ENCODE measurements around the gene PLIN1.
"Not testable (repeated sequence)": the region's sequence is repeated elsewhere in the genome, so short reads cannot be mapped to it uniquely, and the experiment has no call there.

Gene PLIN1

DNA sequence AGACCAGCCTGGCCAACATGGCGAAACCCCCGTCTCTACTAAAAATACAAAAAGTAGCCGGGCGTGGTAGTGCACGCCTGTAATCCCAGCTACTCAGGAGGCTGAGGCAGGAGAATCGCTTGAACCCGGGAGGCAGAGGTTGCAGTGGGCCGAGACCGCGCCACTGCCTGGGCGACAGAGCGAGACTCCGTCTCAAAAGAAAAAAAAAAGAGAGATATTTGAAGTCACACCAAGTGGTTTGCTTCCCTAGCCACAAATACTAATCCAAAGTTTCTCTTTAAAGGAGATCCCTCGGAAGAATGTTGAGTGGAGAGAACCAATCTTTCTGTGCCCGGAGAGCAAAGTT, 10.7 kb upstream of the PLIN1 start:
- peak overlapping the region; percentile 24 for H3K9ac ChIP-seq (ENCODE audit: low read length)
- H3K27me3 ChIP-seq (ENCODE audit: control insufficient read depth, insufficient read depth, low read length), result peaks cover 24% of the 10 kb centered on the region
- H3K9me3 ChIP-seq (ENCODE audit: control insufficient read depth, low read depth, low read length); H3K27ac ChIP-seq (ENCODE audit: low read length); H3K4me1 ChIP-seq (ENCODE audit: control insufficient read depth, low read depth, low read length); H3K36me3 ChIP-seq (ENCODE audit: control insufficient read depth, low read depth, low read length): not testable (repeated sequence)
- H3K4me3 ChIP-seq (ENCODE audit: low read length), result peak overlapping the region; percentile 81

DNA sequence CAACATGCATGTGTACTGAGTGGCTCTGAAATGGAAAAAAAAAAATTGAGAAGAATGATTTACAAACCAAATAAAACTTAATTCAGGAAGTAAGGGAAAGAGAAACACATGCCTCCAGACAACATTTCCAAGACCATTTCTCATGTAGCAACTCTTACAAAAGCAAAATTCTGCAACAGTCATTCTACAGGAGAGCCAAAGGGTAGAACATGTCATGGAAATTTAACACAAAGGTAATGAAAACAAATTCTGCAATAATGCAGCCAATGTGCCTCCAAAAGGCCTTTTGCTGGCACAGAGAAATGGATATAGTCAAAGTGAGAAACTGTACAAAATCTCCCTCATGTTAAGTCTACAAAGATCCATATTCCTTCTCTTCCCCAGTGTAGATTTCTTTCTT, 7.4 kb upstream of the PLIN1 start:
- Histone ChIP-seq H3K9me3 (ENCODE audit: control insufficient read depth, low read depth, low read length) (no peaks in the 10 kb centered on the region), H3K27me3 (ENCODE audit: control insufficient read depth, insufficient read depth, low read length) (peaks cover 13% of the 10 kb centered on the region), H3K4me3 (ENCODE audit: low read length) (no peak overlapping the region), H3K4me1 (ENCODE audit: control insufficient read depth, low read depth, low read length) (no peaks in the 10 kb centered on the region), H3K36me3 (ENCODE audit: control insufficient read depth, low read depth, low read length) (no peaks in the 10 kb centered on the region), H3K27ac (ENCODE audit: low read length) (no peak overlapping the region), H3K9ac (ENCODE audit: low read length) (no peak overlapping the region)

DNA sequence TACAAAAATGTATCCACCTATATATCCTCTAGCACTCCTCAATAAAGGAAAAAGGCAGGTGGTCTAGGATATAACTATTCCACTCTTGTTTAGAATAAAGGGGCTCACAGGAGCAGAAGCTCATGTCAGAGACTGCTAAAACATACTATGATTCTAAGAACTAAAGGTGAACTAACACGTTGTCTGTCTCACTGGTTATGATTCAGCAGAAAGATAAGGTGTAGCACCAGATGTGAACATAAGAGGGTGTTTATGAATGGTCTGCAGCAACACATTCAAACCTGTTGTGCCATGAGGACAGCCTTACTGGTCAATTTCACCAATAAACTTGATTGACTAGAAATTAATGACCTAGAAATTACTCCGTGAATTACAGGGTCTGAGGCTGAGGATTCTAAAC, 6.8 kb upstream of the PLIN1 start:
- H3K4me1 ChIP-seq (ENCODE audit: control insufficient read depth, low read depth, low read length), result no peaks in the 10 kb centered on the region
- H3K4me3 ChIP-seq (ENCODE audit: low read length), result no peak overlapping the region
- no peaks in the 10 kb centered on the region for H3K9me3 ChIP-seq (ENCODE audit: control insufficient read depth, low read depth, low read length)
- no peak overlapping the region for H3K9ac ChIP-seq (ENCODE audit: low read length)
- H3K36me3 ChIP-seq (ENCODE audit: control insufficient read depth, low read depth, low read length), result no peaks in the 10 kb centered on the region
- H3K27me3 ChIP-seq (ENCODE audit: control insufficient read depth, insufficient read depth, low read length), result peaks cover 13% of the 10 kb centered on the region
- H3K27ac ChIP-seq (ENCODE audit: low read length), result no peak overlapping the region

- no peaks in the 10 kb centered on the region for H3K36me3 ChIP-seq (ENCODE audit: control insufficient read depth, low read depth, low read length)
- H3K4me3 ChIP-seq (ENCODE audit: low read length), result no peak overlapping the region
- H3K27me3 ChIP-seq (ENCODE audit: control insufficient read depth, insufficient read depth, low read length), result no peaks in the 10 kb centered on the region
- H3K4me1 ChIP-seq (ENCODE audit: control insufficient read depth, low read depth, low read length), result no peaks in the 10 kb centered on the region
- H3K9me3 ChIP-seq (ENCODE audit: control insufficient read depth, low read depth, low read length), result no peaks in the 10 kb centered on the region
- H3K27ac ChIP-seq (ENCODE audit: low read length), result no peak overlapping the region
- H3K9ac ChIP-seq (ENCODE audit: low read length), result no peak overlapping the region
Measured at GRCh38 chr15:89681146-89681545, 2.0 kb upstream of the PLIN1 start.

GRCh38 chr15:89680282-89680873, 1.2 kb upstream of the PLIN1 start:
- H3K27ac ChIP-seq (ENCODE audit: low read length), result no peak overlapping the region
- no peaks in the 10 kb centered on the region for H3K36me3 ChIP-seq (ENCODE audit: control insufficient read depth, low read depth, low read length)
- no peaks in the 10 kb centered on the region for H3K27me3 ChIP-seq (ENCODE audit: control insufficient read depth, insufficient read depth, low read length)
- no peaks in the 10 kb centered on the region for H3K4me1 ChIP-seq (ENCODE audit: control insufficient read depth, low read depth, low read length)
- H3K9me3 ChIP-seq (ENCODE audit: control insufficient read depth, low read depth, low read length), result no peaks in the 10 kb centered on the region
- no peak overlapping the region for H3K9ac ChIP-seq (ENCODE audit: low read length)
- no peak overlapping the region for H3K4me3 ChIP-seq (ENCODE audit: low read length)

- no peak overlapping the region for H3K9ac ChIP-seq (ENCODE audit: low read length)
- no peaks in the 10 kb centered on the region for H3K9me3 ChIP-seq (ENCODE audit: control insufficient read depth, low read depth, low read length)
- no peaks in the 10 kb centered on the region for H3K27me3 ChIP-seq (ENCODE audit: control insufficient read depth, insufficient read depth, low read length)
- H3K27ac ChIP-seq (ENCODE audit: low read length), result no peak overlapping the region
- no peaks in the 10 kb centered on the region for H3K36me3 ChIP-seq (ENCODE audit: control insufficient read depth, low read depth, low read length)
- H3K4me1 ChIP-seq (ENCODE audit: control insufficient read depth, low read depth, low read length), result no peaks in the 10 kb centered on the region
- no peak overlapping the region for H3K4me3 ChIP-seq (ENCODE audit: low read length)
Measured at GRCh38 chr15:89677381-89677780, 1.8 kb downstream of the PLIN1 start.

DNA sequence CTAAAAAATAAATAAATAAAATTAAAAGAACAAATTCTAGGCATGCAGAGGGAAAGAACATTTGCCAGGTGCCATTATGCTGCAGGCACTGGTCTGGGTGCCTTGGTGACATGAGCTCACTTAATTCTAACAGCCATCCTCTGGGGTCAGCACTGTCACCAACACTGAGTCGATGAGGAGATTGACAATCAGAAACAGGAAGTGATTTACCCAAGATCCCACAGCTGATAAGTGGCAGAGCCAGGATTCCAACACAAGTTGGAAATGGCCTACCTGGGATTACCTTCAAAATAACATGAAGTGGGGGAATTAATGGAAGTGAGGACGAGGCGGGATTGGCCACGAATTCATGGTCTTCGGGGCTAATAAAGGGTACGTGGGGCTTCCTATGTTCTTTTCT, 3.6 kb downstream of the PLIN1 start:
- no peaks in the 10 kb centered on the region for H3K4me1 ChIP-seq (ENCODE audit: control insufficient read depth, low read depth, low read length)
- no peaks in the 10 kb centered on the region for H3K27me3 ChIP-seq (ENCODE audit: control insufficient read depth, insufficient read depth, low read length)
- H3K9me3 ChIP-seq (ENCODE audit: control insufficient read depth, low read depth, low read length), result no peaks in the 10 kb centered on the region
- no peaks in the 10 kb centered on the region for H3K36me3 ChIP-seq (ENCODE audit: control insufficient read depth, low read depth, low read length)
- H3K4me3 ChIP-seq (ENCODE audit: low read length), result no peak overlapping the region
- H3K9ac ChIP-seq (ENCODE audit: low read length), result no peak overlapping the region
- no peak overlapping the region for H3K27ac ChIP-seq (ENCODE audit: low read length)

- Histone ChIP-seq H3K9ac (ENCODE audit: low read length) (no peak overlapping the region), H3K27me3 (ENCODE audit: control insufficient read depth, insufficient read depth, low read length) (no peaks in the 10 kb centered on the region)
Measured at GRCh38 chr15:89674526-89674925, 4.6 kb downstream of the PLIN1 start.

DNA sequence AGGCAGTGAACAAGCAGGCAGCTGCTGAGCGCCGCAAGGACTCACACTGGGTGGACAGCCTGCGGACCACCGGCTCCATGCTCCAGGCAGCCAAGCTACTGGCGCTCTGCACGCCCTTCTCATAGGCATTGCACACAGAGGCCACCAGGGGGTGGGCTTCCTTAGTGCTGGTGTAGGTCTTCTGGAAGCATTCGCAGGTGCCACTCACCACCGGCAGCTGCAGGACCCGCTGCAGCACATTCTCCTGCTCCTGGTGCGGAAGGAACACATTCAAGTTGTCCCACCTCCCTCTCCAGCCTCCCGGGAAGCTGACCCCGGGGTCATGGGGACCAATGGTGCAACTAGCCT, 6.0 kb downstream of the PLIN1 start:
- no peaks in the 10 kb centered on the region for H3K36me3 ChIP-seq (ENCODE audit: control insufficient read depth, low read depth, low read length)
- no peak overlapping the region for H3K4me3 ChIP-seq (ENCODE audit: low read length)
- H3K27ac ChIP-seq (ENCODE audit: low read length), result no peak overlapping the region
- no peak overlapping the region for H3K9ac ChIP-seq (ENCODE audit: low read length)
- H3K4me1 ChIP-seq (ENCODE audit: control insufficient read depth, low read depth, low read length), result no peaks in the 10 kb centered on the region
- H3K9me3 ChIP-seq (ENCODE audit: control insufficient read depth, low read depth, low read length), result no peaks in the 10 kb centered on the region
- H3K27me3 ChIP-seq (ENCODE audit: control insufficient read depth, insufficient read depth, low read length), result no peaks in the 10 kb centered on the region

More at GRCh38 chr15:89674526-89674925, 4.6 kb downstream of the PLIN1 start:
- H3K36me3 ChIP-seq (ENCODE audit: control insufficient read depth, low read depth, low read length), result no peaks in the 10 kb centered on the region
- no peaks in the 10 kb centered on the region for H3K4me1 ChIP-seq (ENCODE audit: control insufficient read depth, low read depth, low read length)
- H3K27ac ChIP-seq (ENCODE audit: low read length), result no peak overlapping the region
- no peaks in the 10 kb centered on the region for H3K9me3 ChIP-seq (ENCODE audit: control insufficient read depth, low read depth, low read length)
- H3K4me3 ChIP-seq (ENCODE audit: low read length), result no peak overlapping the region

DNA sequence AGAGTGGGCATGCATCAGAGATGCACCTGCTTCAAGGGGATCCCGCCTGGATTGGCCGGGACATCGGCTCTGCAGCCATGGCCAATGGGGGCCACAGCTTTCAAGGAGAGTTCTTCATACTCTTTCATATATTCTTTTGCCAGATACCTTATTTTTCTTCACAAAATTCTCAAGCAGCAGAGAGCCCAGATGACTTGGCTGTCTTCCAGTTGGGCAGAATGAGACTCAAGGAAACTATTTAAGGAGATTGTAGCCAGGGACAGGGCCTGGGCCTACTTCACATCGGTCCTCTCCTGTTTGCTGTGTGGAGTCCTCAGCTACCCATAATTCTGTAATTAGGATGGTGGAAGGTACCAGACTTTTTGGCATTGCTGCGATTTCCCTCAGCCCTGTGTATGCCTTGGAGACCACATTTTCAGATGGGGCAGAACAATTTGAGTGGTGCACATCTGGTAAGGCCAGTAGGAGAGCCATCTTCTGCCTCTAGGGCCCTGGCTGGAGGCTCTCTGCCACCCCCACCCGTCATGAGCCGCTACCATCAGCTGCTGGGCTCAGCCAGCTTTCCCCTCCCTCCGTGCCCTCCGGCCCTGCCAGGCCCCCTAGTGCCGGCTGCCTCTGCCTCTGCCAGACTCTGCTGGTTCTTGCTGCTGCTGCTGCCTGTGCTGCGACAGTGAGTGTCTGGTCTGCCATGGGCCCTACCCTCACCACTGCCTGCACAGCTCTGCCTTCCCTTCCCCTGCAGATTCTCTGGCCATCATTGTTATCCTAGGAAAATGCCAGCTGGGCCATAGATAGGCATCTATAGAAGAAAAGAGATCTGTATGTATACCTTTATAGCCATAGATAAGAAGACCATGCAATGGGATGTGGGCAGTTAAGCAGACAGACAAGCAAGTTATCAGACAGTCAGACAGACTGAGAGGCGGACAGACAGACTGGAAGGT, 6.7 kb downstream of the PLIN1 start:
- Histone ChIP-seq H3K4me1 (ENCODE audit: control insufficient read depth, low read depth, low read length) (no peaks in the 10 kb centered on the region), H3K27ac (ENCODE audit: low read length) (no peak overlapping the region), H3K27me3 (ENCODE audit: control insufficient read depth, insufficient read depth, low read length) (no peaks in the 10 kb centered on the region), H3K9ac (ENCODE audit: low read length) (no peak overlapping the region), H3K36me3 (ENCODE audit: control insufficient read depth, low read depth, low read length) (no peaks in the 10 kb centered on the region), H3K4me3 (ENCODE audit: low read length) (no peak overlapping the region), H3K9me3 (ENCODE audit: control insufficient read depth, low read depth, low read length) (no peaks in the 10 kb centered on the region)

DNA sequence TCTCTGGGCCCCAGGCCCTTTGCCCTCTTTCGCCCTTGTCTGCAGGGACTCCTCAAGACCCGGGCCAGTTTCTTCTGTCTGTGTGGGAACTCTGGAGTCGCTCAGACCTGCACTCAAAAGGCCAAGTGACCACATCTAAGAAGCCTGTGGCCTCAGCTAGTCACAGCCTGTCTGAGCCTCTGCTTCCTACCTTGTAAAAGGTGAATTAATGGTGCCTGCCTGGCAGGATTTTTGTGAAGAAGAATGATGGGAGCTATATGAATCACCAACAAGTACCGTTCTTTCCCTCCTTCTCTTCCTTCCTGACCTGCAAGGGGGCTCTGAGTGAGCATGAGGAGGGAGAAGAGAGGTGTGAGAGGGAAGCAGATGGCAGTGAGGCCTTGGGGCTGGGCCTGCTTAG, 7.5 kb downstream of the PLIN1 start:
- Histone ChIP-seq H3K9ac (ENCODE audit: low read length) (no peak overlapping the region), H3K4me1 (ENCODE audit: control insufficient read depth, low read depth, low read length) (no peaks in the 10 kb centered on the region)

GRCh38 chr15:89670971-89671560, 8.1 kb downstream of the PLIN1 start:
- Histone ChIP-seq H3K27ac (ENCODE audit: low read length) (no peak overlapping the region), H3K4me1 (ENCODE audit: control insufficient read depth, low read depth, low read length) (no peaks in the 10 kb centered on the region), H3K27me3 (ENCODE audit: control insufficient read depth, insufficient read depth, low read length) (peaks cover 9% of the 10 kb centered on the region), H3K9ac (ENCODE audit: low read length) (no peak overlapping the region), H3K4me3 (ENCODE audit: low read length) (no peak overlapping the region), H3K36me3 (ENCODE audit: control insufficient read depth, low read depth, low read length) (no peaks in the 10 kb centered on the region), H3K9me3 (ENCODE audit: control insufficient read depth, low read depth, low read length) (no peaks in the 10 kb centered on the region)

More for the DNA sequence above, 7.5 kb downstream of the PLIN1 start:
- no peak overlapping the region for H3K4me3 ChIP-seq (ENCODE audit: low read length)
- no peaks in the 10 kb centered on the region for H3K36me3 ChIP-seq (ENCODE audit: control insufficient read depth, low read depth, low read length)
- H3K27ac ChIP-seq (ENCODE audit: low read length), result no peak overlapping the region
- H3K27me3 ChIP-seq (ENCODE audit: control insufficient read depth, insufficient read depth, low read length), result peaks cover 3% of the 10 kb centered on the region
- H3K9me3 ChIP-seq (ENCODE audit: control insufficient read depth, low read depth, low read length), result no peaks in the 10 kb centered on the region
